Measurements from ENCODE around the gene GAS1.

DNA sequence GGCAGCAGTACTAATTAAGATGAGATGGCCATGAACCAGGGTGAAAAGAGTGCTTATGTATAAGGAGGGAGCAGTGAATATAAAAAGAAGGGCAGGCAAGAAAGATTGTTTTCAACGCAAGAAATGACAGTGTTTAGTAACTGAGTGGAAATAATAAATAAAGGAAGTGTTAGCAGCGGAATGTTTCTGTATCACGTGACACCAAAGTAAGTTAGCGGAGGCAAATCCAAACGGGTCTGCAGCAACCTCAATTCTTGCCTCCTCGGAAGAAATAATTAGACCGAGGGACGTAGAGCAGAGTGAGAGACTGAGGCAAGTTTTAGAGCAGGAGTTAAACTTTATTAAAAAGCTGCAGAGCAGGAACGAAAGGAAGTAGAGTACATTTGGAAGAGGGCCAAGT, 15.4 kb upstream of the GAS1 start:
- TF ChIP-seq, protein P1, sequence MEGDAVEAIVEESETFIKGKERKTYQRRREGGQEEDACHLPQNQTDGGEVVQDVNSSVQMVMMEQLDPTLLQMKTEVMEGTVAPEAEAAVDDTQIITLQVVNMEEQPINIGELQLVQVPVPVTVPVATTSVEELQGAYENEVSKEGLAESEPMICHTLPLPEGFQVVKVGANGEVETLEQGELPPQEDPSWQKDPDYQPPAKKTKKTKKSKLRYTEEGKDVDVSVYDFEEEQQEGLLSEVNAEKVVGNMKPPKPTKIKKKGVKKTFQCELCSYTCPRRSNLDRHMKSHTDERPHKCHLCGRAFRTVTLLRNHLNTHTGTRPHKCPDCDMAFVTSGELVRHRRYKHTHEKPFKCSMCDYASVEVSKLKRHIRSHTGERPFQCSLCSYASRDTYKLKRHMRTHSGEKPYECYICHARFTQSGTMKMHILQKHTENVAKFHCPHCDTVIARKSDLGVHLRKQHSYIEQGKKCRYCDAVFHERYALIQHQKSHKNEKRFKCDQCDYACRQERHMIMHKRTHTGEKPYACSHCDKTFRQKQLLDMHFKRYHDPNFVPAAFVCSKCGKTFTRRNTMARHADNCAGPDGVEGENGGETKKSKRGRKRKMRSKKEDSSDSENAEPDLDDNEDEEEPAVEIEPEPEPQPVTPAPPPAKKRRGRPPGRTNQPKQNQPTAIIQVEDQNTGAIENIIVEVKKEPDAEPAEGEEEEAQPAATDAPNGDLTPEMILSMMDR (IDR thresholded peaks at IDR 0.05), result no peak
- TF ChIP-seq EZH2 (IDR thresholded peaks at IDR 0.05; ENCODE audit: borderline replicate concordance, insufficient read depth, low read depth, low read length, poor library complexity, severe bottlenecking), result no peak

Measured in B cell (primary cell).